ENCODE measurements around the gene SPECC1.
A peak's percentile ranks its signal among the peaks of the same experiment; 100 is the strongest.
"Not testable (repeated sequence)": the region's sequence is repeated elsewhere in the genome, so short reads cannot be mapped to it uniquely, and the experiment has no call there.

Gene SPECC1

GRCh38 chr17:20123209-20123608 lies 114.0 kb downstream of the SPECC1 start:
- peak in 1 of 56 donors; percentile 10 for DNase-seq

DNA sequence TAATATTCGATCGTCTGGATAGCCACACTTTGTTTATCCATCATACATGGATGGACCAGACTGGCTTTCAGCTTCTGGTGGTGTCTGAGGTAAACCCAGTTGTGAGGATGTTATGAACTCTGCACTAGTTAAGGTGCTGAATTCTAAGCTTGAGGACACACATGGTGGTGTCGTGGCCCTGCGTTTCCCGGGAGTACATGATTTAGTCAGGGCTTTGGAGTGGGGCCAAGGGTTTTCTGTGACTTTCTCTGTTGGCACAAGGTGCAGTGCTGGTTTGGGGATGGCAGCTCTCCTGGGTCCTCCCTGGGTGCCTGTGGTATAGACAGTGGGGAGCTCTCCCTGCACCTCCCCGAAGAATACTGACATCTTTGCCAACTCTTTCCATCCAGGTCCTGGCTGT lies 116.6 kb downstream of the SPECC1 start:
- peak in 1 of 56 donors; percentile 41 for DNase-seq

DNA sequence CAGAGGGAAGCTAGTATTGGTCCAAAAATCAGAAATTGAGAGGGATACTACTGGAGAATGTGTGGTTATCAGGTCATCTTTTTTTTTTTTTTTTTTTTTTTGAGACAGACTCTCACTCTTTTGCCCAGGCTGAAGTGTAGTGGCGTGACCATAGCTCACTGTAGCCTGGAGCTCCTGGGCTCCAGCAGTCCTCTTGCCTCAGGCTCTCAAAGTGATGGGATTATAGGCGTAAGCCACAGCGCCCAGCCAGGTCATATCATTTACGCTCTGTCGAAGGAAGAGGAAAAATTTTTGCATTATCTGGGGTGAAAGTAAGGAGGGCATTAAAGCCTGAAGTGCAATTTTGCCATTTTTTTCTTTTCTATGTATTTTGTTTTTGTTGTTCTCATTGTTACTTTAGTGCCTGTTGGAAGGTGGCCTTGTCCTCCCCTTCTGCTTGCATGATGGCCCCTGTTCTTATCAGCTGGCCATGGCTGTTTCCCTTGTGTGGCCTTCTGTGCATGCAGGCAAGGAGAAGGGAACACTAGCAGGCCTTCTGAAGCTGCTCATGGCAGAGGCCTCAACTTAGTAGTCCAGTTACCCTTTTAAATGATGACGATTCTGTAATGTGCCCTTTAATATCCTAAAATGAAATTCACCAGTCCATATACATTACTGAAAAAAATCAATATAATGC lies 118.3 kb downstream of the SPECC1 start:
- no peak for DNase-seq

DNA sequence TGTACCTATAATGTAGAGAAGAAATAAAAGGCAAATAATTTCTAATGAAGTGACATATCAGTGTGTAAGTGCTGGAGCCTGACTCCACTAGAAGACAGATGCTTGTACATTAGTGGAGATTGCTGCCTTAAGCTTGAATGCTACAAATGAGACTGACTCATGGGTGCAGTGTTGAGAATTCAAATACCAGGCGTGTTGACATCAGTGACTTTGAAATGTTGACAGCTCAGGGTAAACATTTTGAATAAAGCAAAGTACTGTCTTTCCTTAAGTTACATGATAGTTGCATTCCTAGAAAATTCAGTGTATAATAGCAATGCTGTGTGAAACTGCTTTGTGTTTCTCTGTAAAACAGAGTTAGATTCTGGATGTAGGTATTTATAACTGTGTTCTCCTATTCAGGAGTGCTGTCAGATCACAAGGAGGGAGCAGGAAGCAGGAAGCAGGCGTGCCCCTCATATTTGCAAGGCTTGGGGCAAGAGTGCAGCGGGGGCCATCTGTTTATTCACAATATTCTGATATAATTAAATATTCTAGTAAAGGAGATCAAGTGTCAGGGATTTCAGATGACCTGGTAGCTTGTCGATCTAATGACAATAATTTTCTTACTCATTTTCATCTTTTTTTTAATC lies 119.0 kb downstream of the SPECC1 start:
- no peak for DNase-seq

DNA sequence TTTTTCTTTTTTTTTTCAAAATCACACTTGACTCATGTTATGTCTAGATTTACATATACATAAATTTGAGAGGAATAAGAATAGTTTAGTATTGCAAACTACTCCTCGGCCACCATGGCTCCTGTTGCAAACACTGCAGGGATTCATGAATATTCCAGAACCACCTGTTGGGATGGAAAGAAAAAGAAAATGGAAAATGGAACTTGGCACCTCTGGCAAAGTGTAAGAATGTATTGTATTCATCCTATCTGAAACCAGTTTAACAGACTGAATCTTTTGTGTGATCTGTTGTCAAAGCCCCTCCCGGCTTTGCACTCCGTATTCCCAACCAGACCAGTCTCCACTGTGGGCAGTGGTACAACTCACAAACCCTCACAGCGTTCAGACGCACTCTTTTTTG lies 124.4 kb downstream of the SPECC1 start:
- no peak for DNase-seq

GRCh38 chr17:20141198-20141972 lies 132.2 kb downstream of the SPECC1 start:
- no peak for DNase-seq

DNA sequence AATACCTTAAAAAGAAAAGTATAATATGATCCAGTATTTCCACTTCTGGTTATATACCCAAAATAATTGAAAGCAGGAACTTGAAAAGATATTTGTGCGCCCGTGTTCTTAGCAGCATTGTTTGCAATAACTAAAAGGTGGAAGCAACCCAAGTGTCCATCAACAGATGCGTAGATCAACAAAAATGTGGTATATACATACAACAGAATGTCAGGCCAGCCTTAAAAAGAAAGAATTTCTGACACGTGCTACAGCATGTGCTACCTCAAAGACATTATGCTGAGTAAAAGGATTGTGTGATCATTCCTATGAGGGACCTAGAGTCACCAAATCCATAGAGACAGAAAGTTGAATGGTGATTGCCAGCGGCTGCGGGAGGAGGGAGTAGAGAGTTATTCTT lies 133.1 kb downstream of the SPECC1 start:
- DNase-seq: no peak

DNA sequence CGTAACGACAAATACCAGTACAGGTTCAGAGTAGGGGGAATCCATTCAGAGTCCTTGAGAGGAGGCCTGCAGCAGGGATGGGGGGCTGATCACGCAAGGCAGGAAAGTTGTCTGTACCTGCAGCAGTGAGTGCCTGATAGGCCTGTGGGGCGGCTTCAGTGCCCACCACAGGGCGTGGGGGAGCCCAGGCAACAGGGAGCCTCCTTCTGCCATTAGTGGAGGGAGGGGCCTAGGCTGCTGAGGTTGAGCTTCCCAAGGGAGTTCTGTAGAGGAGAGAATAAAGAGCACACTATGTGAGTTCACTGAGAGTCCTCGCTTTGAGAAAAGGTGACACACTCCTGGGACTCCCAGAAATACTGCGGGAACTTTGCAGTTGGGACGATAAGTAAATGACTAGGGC lies 134.6 kb downstream of the SPECC1 start:
- DNase-seq: no peak

GRCh38 chr17:20145567-20145966 lies 136.4 kb downstream of the SPECC1 start:
- DNase-seq: no peak

DNA sequence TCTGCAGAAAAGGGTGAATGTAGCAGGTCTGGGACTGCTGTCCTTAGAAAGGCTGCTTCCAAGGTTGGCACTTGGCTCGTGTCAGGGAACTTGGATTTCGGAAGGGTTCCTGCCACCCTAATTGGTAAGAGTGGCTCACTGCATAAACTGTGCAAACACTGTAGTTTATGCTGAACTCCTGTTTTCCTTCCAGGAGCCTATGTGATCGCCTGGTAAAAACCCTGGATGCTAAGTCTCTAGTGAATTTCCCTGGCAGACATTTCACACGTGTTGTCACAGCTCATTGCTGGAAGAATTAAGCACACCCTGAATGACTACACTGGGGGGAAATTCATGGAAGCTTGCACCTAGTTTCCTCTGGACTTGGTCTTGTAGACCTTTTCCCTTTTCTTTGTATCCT lies 140.1 kb downstream of the SPECC1 start:
- no peak for DNase-seq

GRCh38 chr17:20151174-20151573 lies 142.0 kb downstream of the SPECC1 start:
- no peak for DNase-seq

GRCh38 chr17:20153231-20153630 lies 144.1 kb downstream of the SPECC1 start:
- DNase-seq: no peak

DNA sequence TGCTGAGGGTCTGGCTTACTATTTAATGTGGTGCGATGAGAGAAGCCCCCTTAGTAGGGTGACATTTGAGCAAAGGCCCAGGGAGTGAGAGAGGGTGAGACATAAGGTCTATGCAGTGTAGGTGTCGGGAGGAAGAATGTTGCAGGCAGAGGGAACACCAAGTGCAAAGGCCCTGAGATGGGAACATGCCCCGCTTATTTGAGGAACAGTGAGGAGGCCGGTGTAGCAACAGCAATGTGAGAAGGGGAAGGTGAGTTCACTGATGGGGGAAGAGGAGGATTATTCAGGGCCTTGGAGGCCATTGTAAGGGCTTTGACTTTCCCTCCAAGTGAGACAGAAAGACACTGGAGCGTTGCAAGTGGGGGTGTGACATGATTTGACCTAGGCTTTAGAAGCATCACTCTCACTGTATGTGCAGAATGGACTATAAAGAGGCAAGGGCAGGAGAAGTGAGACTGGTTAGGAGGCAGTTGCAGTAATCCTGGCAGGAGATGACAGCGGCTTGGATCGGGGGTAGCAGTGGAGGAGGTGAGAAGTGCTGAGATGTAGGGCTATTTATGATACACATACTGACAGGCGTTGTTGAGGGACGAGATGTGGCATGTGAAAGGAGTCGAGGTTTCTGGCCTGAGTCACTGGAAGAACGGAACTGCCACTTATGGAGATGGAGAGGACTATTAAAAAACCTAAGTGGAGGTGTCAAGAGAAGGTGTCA lies 145.3 kb downstream of the SPECC1 start:
- DNase-seq: peak in 1 of 56 donors; percentile 16

DNA sequence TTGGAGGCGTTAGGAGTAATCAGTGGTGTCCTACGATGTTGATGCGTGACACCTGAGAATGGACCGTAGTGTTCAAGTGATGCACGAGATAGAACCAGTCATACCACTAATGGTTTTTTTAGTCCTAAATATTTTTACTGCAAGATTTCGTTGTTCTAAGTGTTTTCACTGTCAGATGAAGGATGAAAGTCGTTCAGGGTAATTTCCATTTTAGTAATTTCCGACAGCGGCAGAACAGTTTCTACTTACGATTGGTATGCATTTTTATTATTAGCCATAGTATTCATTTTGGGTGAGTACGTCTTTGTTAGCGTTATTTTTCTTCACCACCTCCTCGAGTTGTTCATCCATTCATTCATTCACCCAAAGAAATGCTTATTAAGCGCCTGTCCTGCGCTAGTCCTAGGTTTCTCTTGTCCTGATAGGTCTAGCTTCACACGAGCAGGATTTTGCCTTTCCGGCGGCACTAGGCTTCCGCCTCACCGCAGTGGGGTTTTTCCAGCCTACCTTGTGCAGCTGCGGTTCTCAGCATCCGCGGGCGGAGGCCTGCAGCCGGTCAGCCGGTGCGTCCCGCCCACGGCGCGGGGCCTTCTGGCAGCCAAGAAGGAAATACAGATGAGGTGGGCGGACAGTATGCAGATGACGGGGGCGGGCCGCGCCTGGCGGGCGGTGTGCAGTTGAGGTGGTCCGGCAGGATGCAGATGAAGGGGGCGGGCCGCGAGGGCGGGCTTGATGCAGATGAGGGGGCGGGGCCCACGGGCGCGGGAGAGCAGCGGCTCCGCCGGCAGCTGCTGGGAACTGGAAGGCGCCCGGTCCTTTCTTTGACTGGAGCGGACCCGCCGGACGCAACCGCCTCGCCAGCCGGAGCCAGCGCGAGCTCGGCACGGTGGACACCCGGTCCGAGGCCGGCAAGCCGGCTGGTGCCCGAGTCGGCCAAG lies 146.4 kb downstream of the SPECC1 start:
- peak in 55 of 56 donors; percentile 69 to 98 (median 92) for DNase-seq

- DNase-seq: peak in 9 of 56 donors; percentile 19 to 57 (median 33)
These were observed 147.2 kb downstream of the SPECC1 start for GRCh38 chr17:20156196-20157000.

DNA sequence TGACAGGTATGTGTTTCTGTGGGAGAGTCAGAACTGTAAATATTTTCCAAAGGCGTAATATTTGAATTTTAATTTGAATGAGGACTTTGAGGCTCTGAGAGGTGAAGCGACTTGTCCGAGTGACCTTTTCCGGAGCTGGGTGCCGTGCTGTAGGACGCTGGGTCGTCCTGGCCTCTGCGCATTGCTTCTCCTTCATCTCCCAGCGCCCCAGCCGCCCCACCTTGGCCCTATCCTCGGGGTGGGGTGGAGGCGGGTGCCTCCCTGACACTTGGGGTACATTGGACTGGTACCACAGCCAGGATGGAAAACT lies 147.8 kb downstream of the SPECC1 start:
- peak in 2 of 56 donors; percentile 9 to 11 for DNase-seq

- no peak for DNase-seq
These were observed 149.4 kb downstream of the SPECC1 start for GRCh38 chr17:20158580-20158979.

DNA sequence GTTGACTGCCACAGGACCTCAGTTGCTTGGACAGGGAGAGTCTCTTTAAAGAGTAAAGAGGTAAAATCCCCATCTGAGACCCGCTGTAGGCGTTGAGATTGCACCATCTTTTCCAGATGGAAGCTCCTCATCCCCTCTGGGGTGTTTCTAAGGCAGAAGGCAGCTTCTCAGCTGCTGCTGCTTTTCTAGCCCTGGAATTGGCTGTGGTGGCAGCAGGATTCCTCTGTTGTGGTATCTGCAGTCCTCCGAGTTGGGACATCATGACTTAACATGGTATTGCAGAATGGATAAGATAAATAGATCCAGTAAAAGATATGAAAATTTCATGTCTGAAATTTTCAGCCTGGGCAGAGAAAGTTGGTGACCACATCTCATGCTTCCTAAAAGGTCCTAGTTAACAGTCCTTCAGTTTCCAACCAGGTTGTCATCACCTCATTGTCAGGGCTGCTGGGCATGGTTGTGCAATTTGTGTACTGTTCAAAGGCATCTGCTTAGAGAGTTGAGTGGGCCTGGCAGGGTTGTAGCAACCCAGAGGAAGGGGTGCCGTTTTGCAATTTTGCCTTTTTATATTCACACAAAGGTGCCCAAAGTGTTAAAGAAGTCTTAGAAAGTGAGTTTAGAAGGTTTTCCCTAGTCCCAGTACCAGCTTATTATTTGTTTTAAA lies 150.4 kb downstream of the SPECC1 start:
- DNase-seq: no peak

- DNase-seq: not testable (repeated sequence)
These were observed 156.4 kb downstream of the SPECC1 start for GRCh38 chr17:20165516-20165915.
